AG04450 (cell line): ENCODE data around the gene CEP164. TPM values are rescaled to one million over a fixed set of nuclear protein-coding genes. Genes with fewer than 3 reads are reported as not detected.

Source experiments
- CTCF ChIA-PET: fragments of 300-600, 350-600 bp; formaldehyde crosslinking; extraction: SDS; loops from one replicate; lab custom pipeline; 2022; ENCODE audit warnings: antibody characterized with exemption, inconsistent platforms; lab: Charles Lee
- POLR2A ChIA-PET: fragments of 350-600 bp; formaldehyde crosslinking; extraction: SDS; loops from one replicate; lab custom pipeline; 2021; ENCODE audit warnings: antibody characterized with exemption, inconsistent platforms; lab: Yijun Ruan, JAX
- DNase-seq: peaks from one replicate; pipeline ENCODE4 v3.0.0-alpha.2; 2011; ENCODE audit warnings: low read depth, low spot score
- H3K27ac ChIP-seq: one replicate; pipeline ENCODE4 v1.5.1; 2012; ENCODE audit warnings: low read depth, low read length, control low read depth
- H3K27me3 ChIP-seq: one replicate; pipeline ENCODE4 v1.6.0; 2012; ENCODE audit warnings: low read length; ENCODE audit not compliant: control insufficient read depth, insufficient read depth
- H3K4me3 ChIP-seq: 2 replicates; pipeline ENCODE4 v1.5.1; 2011; ENCODE audit warnings: mild to moderate bottlenecking, low read depth, low read length, control low read depth
- H3K9me3 ChIP-seq: 2 replicates; pipeline ENCODE4 v1.5.1; 2012; ENCODE audit warnings: low read length; ENCODE audit not compliant: control insufficient read depth, insufficient read depth
- polyA plus RNA-seq: library from polyadenylated mRNA; depleted of rRNA; stranded (reverse); fragments of >200 nt; gene quantifications from 2 replicates; pipeline ENCODE4 v1.2.3, GENCODE V29; 2011
- TF ChIP-seq, protein P1 (sequence below): IDR thresholded peaks from 2 replicates; pipeline ENCODE4 v1.5.1; 2011; ENCODE audit warnings: low read depth, low read length, control low read depth, inconsistent platforms

The CEP164 gene
- polyA plus RNA-seq, 1 experiment, result 22.5 TPM

DNA sequence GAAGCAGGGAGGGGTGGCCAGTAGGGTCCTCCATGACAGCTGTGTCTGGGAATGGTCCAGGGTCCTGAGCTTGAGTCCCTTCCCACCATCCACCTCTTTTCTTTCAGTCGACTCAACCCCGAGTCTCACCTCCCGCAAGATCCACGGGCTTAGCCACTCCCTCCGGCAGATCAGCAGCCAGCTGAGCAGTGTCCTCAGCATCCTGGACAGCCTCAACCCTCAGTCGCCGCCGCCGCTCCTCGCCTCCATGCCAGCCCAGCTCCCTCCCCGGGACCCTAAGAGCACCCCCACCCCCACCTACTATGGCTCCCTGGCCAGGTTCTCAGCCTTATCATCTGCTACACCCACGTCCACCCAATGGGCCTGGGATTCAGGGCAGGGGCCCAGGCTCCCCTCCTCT lies 81.9 kb downstream of the CEP164 start:
- Histone ChIP-seq H3K9me3 (peaks cover 5% of the 10 kb centered on the region), H3K27ac (no peak overlapping the region), H3K27me3 (no peaks in the 10 kb centered on the region), H3K4me3 (no peak overlapping the region)
- TF ChIP-seq, protein P1, sequence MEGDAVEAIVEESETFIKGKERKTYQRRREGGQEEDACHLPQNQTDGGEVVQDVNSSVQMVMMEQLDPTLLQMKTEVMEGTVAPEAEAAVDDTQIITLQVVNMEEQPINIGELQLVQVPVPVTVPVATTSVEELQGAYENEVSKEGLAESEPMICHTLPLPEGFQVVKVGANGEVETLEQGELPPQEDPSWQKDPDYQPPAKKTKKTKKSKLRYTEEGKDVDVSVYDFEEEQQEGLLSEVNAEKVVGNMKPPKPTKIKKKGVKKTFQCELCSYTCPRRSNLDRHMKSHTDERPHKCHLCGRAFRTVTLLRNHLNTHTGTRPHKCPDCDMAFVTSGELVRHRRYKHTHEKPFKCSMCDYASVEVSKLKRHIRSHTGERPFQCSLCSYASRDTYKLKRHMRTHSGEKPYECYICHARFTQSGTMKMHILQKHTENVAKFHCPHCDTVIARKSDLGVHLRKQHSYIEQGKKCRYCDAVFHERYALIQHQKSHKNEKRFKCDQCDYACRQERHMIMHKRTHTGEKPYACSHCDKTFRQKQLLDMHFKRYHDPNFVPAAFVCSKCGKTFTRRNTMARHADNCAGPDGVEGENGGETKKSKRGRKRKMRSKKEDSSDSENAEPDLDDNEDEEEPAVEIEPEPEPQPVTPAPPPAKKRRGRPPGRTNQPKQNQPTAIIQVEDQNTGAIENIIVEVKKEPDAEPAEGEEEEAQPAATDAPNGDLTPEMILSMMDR, result no peak
- no peak for DNase-seq
- POLR2A ChIA-PET, result no interaction called here
- CTCF ChIA-PET, result interaction anchor here (4.1 kb wide), 1 partner anchor 16 kb away, joined by 20 read pairs; no protein-coding TSS in a partner anchor

DNA sequence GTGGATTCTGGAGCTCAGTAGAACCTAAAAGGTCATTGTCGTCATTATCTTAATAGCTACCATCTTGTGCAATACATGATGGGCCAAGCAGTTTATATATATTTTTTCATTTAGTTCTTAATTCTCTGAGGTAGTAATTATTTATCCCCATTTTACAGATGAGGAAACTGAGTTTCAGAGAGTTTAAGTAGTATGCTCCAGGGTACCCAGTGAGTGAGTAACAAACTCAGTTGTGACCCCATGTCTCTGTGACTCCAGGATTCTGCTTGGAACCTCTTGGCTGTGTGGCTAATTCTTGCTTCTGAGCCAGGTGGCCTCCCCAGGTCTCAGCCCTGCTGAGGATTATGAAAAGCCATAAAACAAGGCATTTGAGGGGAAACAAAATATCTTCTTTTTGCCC lies 82.6 kb downstream of the CEP164 start:
- TF ChIP-seq, protein P1, result no peak
- no peak for DNase-seq
- no peak overlapping the region for H3K27ac ChIP-seq
- H3K4me3 ChIP-seq, result no peak overlapping the region
- peaks cover 2% of the 10 kb centered on the region for H3K9me3 ChIP-seq
- ChIA-PET POLR2A (no interaction called here), CTCF (interaction anchor here (4.1 kb wide), 1 partner anchor 16 kb away, joined by 20 read pairs; no protein-coding TSS in a partner anchor)
- no peaks in the 10 kb centered on the region for H3K27me3 ChIP-seq

DNA sequence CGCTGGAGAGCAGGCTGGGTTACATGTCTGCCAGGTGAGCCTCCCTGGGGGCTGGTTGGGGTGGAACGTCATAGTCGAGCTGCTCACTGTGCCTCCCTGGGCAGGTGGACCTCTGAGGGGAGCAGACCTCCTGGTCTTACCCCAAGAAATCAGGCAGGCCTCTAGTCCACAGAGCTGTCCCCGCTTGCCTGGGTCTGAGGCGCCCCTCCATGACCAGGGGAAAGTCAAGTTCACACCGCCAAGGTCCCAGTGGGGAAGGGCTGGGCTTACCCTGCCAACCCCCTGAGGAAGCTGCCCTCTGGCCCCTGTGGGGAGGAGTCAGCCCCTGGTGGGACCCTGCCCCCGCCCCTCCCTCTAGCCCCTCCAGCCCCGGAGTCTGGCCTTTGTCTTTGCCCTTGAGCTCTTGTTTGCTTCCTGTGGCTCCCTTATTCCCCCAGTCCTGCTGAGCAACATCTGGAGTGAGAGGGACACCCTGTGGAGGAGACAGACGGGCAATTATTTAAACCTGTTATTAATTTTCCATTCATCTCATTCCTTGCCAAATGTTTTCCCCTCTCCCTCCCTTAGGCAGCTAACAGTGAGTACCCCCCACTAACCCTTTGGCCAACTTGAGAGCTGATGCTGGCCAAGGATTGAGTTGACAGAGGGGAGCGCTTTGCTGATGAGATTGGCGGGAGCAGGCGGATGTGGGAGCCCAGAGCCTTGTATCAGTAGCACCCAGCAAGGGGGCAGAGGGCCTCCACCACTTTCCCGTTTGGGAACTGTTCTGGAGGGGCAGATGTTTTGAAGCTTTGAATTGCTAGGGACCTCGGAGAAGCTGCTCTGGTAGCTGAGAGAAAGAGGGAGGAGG lies 83.4 kb downstream of the CEP164 start:
- TF ChIP-seq, protein P1, result no peak
- no peaks in the 10 kb centered on the region for H3K27me3 ChIP-seq
- no peak overlapping the region for H3K4me3 ChIP-seq
- CTCF ChIA-PET, result interaction anchor here (0.6 to 8.2 kb wide), 2 partner anchors 15 to 184 kb away, joined by 3 to 74 read pairs; no protein-coding TSS in a partner anchor
- POLR2A ChIA-PET, result no interaction called here
- H3K27ac ChIP-seq, result no peak overlapping the region
- no peak for DNase-seq
- H3K9me3 ChIP-seq, result no peaks in the 10 kb centered on the region

DNA sequence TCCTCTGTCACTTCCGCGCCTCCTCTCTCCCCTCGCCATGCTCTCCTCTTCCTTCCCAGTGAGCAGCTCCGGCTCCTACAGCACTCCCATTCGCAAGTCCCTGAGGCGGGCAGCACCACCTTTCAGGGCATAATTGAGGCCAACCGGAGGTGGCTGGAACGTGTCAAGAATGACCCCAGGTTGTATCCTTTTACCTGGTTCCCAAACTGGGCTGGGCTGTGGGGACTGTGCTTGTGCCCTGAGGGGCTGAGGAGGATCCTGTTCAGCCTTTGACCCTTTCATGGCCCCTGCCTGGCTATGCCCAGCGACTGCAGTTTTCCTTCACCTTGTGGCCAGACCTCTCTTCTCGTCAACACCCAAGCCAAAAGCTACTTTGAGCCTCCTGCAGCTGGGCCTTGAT lies 84.1 kb downstream of the CEP164 start:
- no peak overlapping the region for H3K27ac ChIP-seq
- no peaks in the 10 kb centered on the region for H3K9me3 ChIP-seq
- no peak overlapping the region for H3K4me3 ChIP-seq
- no peak for DNase-seq
- no peaks in the 10 kb centered on the region for H3K27me3 ChIP-seq
- TF ChIP-seq, protein P1, result no peak
- CTCF ChIA-PET, result interaction anchor here (8.2 kb wide), 1 partner anchor 14 kb away, joined by 74 read pairs; no protein-coding TSS in a partner anchor
- POLR2A ChIA-PET, result no interaction called here

DNA sequence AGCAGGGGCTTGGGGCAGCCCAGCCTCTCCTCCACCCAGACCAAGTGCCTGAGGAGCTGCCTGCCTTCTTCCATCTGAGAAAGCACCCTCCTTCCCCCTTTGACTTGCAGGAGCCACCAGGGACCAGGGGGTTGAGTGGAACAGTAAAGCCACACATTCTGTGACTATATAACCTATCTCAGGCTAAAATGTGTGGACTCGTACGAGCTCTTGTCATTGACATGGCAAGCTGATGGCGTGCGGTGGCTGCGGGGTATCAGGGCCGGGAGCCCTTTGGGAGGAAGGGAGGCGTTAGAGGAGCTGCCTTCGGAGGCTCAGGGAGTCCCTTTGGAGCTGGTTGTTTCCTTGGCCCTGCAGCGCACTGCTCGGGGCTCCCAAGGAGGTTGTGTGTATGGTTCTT lies 84.5 kb downstream of the CEP164 start:
- Histone ChIP-seq H3K4me3 (no peak overlapping the region), H3K9me3 (no peaks in the 10 kb centered on the region), H3K27me3 (no peaks in the 10 kb centered on the region), H3K27ac (no peak overlapping the region)
- no peak for DNase-seq
- ChIA-PET CTCF (interaction anchor here (8.2 kb wide), 1 partner anchor 14 kb away, joined by 74 read pairs; no protein-coding TSS in a partner anchor), POLR2A (no interaction called here)
- TF ChIP-seq, protein P1, result no peak
